H1 (cell line): ENCODE results near the gene PRSS38. TPM values are rescaled to one million over a fixed set of nuclear protein-coding genes. Genes with fewer than 3 reads are reported as not detected.

Source experiments
- CTCF ChIA-PET: fragments of 300-600 bp; sonication (Branson Sonifier 250); formaldehyde crosslinking; loops from one replicate; lab custom pipeline; 2021; ENCODE audit not compliant: partially characterized antibody; lab: Charles Lee
- POLR2A ChIA-PET: fragments of 300-600 bp; sonication (Branson Sonifier 250); formaldehyde crosslinking; loops from one replicate; lab custom pipeline; 2021; ENCODE audit warnings: inconsistent platforms; ENCODE audit not compliant: partially characterized antibody; lab: Charles Lee
- DNase-seq, 2 experiments: peaks; one replicate each; pipeline versions ENCODE4 v3.0.0 to v3.0.0-alpha.2; 2010 to 2022; ENCODE audit warnings: low spot score in 2 of 2, low read depth in 1 of 2, mixed read lengths in 1 of 2
- FAIRE-seq: peaks from 2 replicates; lab custom pipeline; 2011; peaks lifted over from hg19 to GRCh38; lab: Jason Lieb, UNC
- H2AFZ ChIP-seq: 2 replicates; pipeline ENCODE4 v1.8.1; 2012; ENCODE audit warnings: low read length, inconsistent platforms
- H2AK5ac ChIP-seq: 2 replicates; pipeline ENCODE4 v1.6.1; 2013; ENCODE audit warnings: low read depth, low read length
- H2BK120ac ChIP-seq: replicated peaks from 2 replicates; pipeline ENCODE3; 2013; ENCODE audit warnings: low read depth, low read length, inconsistent platforms
- H2BK12ac ChIP-seq: 2 replicates; pipeline ENCODE4 v1.6.1; 2013; ENCODE audit warnings: low read depth, low read length
- H2BK15ac ChIP-seq: 2 replicates; pipeline ENCODE4 v1.6.1; 2013; ENCODE audit warnings: low read length
- H2BK20ac ChIP-seq: 2 replicates; pipeline ENCODE4 v1.6.1; 2013; ENCODE audit warnings: low read length
- H2BK5ac ChIP-seq: 2 replicates; pipeline ENCODE4 v1.6.1; 2013; ENCODE audit warnings: low read depth, low read length
- H3K14ac ChIP-seq: 2 replicates; pipeline ENCODE4 v1.6.1; 2013; ENCODE audit warnings: inconsistent platforms; ENCODE audit not compliant: insufficient read length
- H3K18ac ChIP-seq: 2 replicates; pipeline ENCODE4 v1.6.1; 2013; ENCODE audit warnings: low read length; ENCODE audit errors: extremely low read depth
- H3K23ac ChIP-seq: 2 replicates; pipeline ENCODE4 v1.6.1; 2013; ENCODE audit warnings: inconsistent platforms; ENCODE audit not compliant: insufficient read length
- H3K23me2 ChIP-seq: 2 replicates; pipeline ENCODE4 v1.6.1; 2013; ENCODE audit warnings: low read depth, low read length
- H3K27ac ChIP-seq: 2 replicates; pipeline ENCODE4 v1.6.1; 2011; ENCODE audit warnings: low read depth, low read length, inconsistent platforms
- H3K27me3 ChIP-seq, 4 experiments: replicated peaks in 1 of 4; 1 replicate in 1 of 4; 2 replicates in 3 of 4; pipeline versions ENCODE4 v1.6.1 to v1.8.1; 2011 to 2013; ENCODE audit warnings: low read length in 3 of 4, mild to moderate bottlenecking in 3 of 4, inconsistent platforms in 2 of 4, mixed read lengths in 2 of 4, moderate library complexity in 1 of 4; ENCODE audit not compliant: control insufficient read depth in 3 of 4, insufficient read depth in 3 of 4; ENCODE audit errors: extremely low read depth in 1 of 4
- H3K36me3 ChIP-seq, 4 experiments: 2 replicates each; pipeline versions ENCODE4 v1.6.1 to v1.8.1; 2011 to 2013; ENCODE audit warnings: mild to moderate bottlenecking in 4 of 4, low read length in 3 of 4, moderate library complexity in 2 of 4, control low read depth in 1 of 4, inconsistent platforms in 1 of 4; ENCODE audit not compliant: insufficient read depth in 4 of 4, control insufficient read depth in 2 of 4
- H3K4ac ChIP-seq: replicated peaks from 2 replicates; pipeline ENCODE3; 2013; ENCODE audit warnings: low read length, low read depth, mixed read lengths, inconsistent platforms; ENCODE audit not compliant: insufficient read length
- H3K4me1 ChIP-seq, 4 experiments: replicated peaks in 1 of 4; 1 replicate in 1 of 4; 2 replicates in 3 of 4; pipeline versions ENCODE4 v1.6.1 to v1.8.1; 2011 to 2013; ENCODE audit warnings: low read length in 3 of 4, inconsistent platforms in 2 of 4, mixed read lengths in 1 of 4; ENCODE audit not compliant: insufficient read depth in 4 of 4, control insufficient read depth in 3 of 4
- H3K4me2 ChIP-seq, 2 experiments: 2 replicates each; pipeline versions ENCODE4 v1.6.1 to v1.8.1; 2011 to 2013; ENCODE audit warnings: low read depth in 2 of 2, low read length in 2 of 2, control low read depth in 1 of 2, inconsistent platforms in 1 of 2, mild to moderate bottlenecking in 1 of 2; ENCODE audit not compliant: insufficient read depth in 1 of 2
- H3K4me3 ChIP-seq, 4 experiments: fragments of 200-600, 300-600 bp in 1 of 4; sonication (generic), shearing (Covaris generic), sonication (Bioruptor Twin) in 1 of 4; 2 replicates each; pipeline versions ENCODE4 v1.5.1 to v1.8.1; 2011 to 2016; ENCODE audit warnings: low read length in 4 of 4, low read depth in 3 of 4, control low read depth in 2 of 4, inconsistent platforms in 2 of 4, mild to moderate bottlenecking in 2 of 4, mixed read lengths in 1 of 4, moderate library complexity in 1 of 4; ENCODE audit not compliant: insufficient read depth in 2 of 4; ENCODE audit errors: extremely low read depth in 1 of 4
- H3K56ac ChIP-seq: replicated peaks from 2 replicates; pipeline ENCODE3; 2013; ENCODE audit warnings: low read depth, mild to moderate bottlenecking, mixed read lengths, low read length, inconsistent platforms; ENCODE audit not compliant: insufficient read length
- H3K79me1 ChIP-seq: 2 replicates; pipeline ENCODE4 v1.6.1; 2013; ENCODE audit warnings: low read depth, low read length, control low read depth
- H3K79me2 ChIP-seq, 2 experiments: 2 replicates each; pipeline versions ENCODE4 v1.6.1 to v1.8.1; 2012 to 2013; ENCODE audit warnings: low read length in 2 of 2, mild to moderate bottlenecking in 2 of 2, inconsistent platforms in 1 of 2; ENCODE audit not compliant: insufficient read depth in 2 of 2, control insufficient read depth in 1 of 2
- H3K9ac ChIP-seq, 4 experiments: replicated peaks in 1 of 4; 1 replicate in 1 of 4; 2 replicates in 3 of 4; pipeline versions ENCODE4 v1.6.1 to v1.8.1; 2011 to 2013; ENCODE audit warnings: low read depth in 3 of 4, low read length in 3 of 4, control low read depth in 2 of 4, mild to moderate bottlenecking in 2 of 4, moderate library complexity in 2 of 4, inconsistent platforms in 1 of 4; ENCODE audit errors: extremely low read depth in 1 of 4
- H3K9me3 ChIP-seq, 2 experiments: 2 replicates each; pipeline versions ENCODE4 v1.6.1 to v1.8.1; 2012 to 2013; ENCODE audit warnings: mild to moderate bottlenecking in 2 of 2, moderate library complexity in 2 of 2, control low read depth in 1 of 2, inconsistent platforms in 1 of 2, low read depth in 1 of 2, low read length in 1 of 2, mixed read lengths in 1 of 2; ENCODE audit not compliant: insufficient read depth in 2 of 2
- H4K20me1 ChIP-seq, 2 experiments: replicated peaks in 1 of 2; 2 replicates each; pipeline versions ENCODE3 to v1.8.1; 2011 to 2013; ENCODE audit warnings: inconsistent platforms in 2 of 2, low read length in 2 of 2, mild to moderate bottlenecking in 1 of 2; ENCODE audit not compliant: insufficient read depth in 2 of 2, control insufficient read depth in 1 of 2
- H4K5ac ChIP-seq: 2 replicates; pipeline ENCODE4 v1.6.1; 2013; ENCODE audit warnings: low read length, low read depth, mixed read lengths, inconsistent platforms; ENCODE audit not compliant: insufficient read length
- H4K8ac ChIP-seq: 2 replicates; pipeline ENCODE4 v1.8.0; 2013; ENCODE audit warnings: mild to moderate bottlenecking, moderate library complexity, low read length, inconsistent platforms; ENCODE audit not compliant: insufficient read depth; ENCODE audit errors: extremely low read depth
- H4K91ac ChIP-seq: replicated peaks from 2 replicates; pipeline ENCODE3; 2013; ENCODE audit warnings: low read length, mixed read lengths, inconsistent platforms; ENCODE audit not compliant: insufficient read length
- FOSL1 ChIP-seq: IDR thresholded peaks from 2 replicates; pipeline ENCODE4 v1.6.1; 2011; ENCODE audit warnings: mild to moderate bottlenecking, low read depth, low read length, moderate library complexity; ENCODE audit not compliant: insufficient read depth
- JUN ChIP-seq: IDR thresholded peaks from 2 replicates; pipeline ENCODE4 v1.6.1; 2011; ENCODE audit warnings: low read depth, mild to moderate bottlenecking, improper control_type of control experiment, low read length
- TAF1 ChIP-seq: IDR thresholded peaks from 2 replicates; pipeline ENCODE4 v1.6.1; 2011; ENCODE audit warnings: mild to moderate bottlenecking, low read depth, low read length
- WGBS, 2 experiments: shearing (Covaris generic) in 1 of 2; methylation state at CpG; one replicate each; pipeline versions ENCODE4 v1.1.6 to v1.1.7; 2013 to 2015; ENCODE audit warnings: low lambda C conversion rate in 2 of 2, mixed read lengths in 2 of 2, inconsistent platforms in 1 of 2, low coverage in 1 of 2, missing lambda C conversion rate in 1 of 2; ENCODE audit not compliant: insufficient replicate concordance in 2 of 2, insufficient coverage in 1 of 2, insufficient read length in 1 of 2; ENCODE audit errors: extremely low coverage in 1 of 2, missing lambda C conversion rate in 1 of 2; 5-methylcytosine and 5-hydroxymethylcytosine counted together
- polyA plus RNA-seq, 7 experiments: library from polyadenylated mRNA; depleted of rRNA in 3 of 7; stranded (reverse) in 5 of 7; unstranded in 2 of 7; fragments of >200 nt in 5 of 7; fragments of 200-250 nt in 2 of 7; gene quantifications; 1 replicate in 5 of 7; 2 replicates in 1 of 7; 4 replicates in 1 of 7; pipeline versions ENCODE4 v1.2.1 to v1.2.3, GENCODE V29; 2011 to 2013; ENCODE audit warnings: missing spikeins in 2 of 7, mixed read lengths in 2 of 7
- total RNA-seq: library from RNA; stranded (reverse); fragmentation: NEBNext Ultra II Directional; extraction: Animal tissue kit (Norgen Biotek cat#: 25700); gene quantifications from 2 replicates; pipeline ENCODE4 v1.2.1, GENCODE V29; 2021

PRSS38 gene
- total and polyA plus RNA-seq, 2 of the 8 experiments (the other 6 are each of a cell fraction or from before 2014, with no cell fraction given), result not detected

DNA sequence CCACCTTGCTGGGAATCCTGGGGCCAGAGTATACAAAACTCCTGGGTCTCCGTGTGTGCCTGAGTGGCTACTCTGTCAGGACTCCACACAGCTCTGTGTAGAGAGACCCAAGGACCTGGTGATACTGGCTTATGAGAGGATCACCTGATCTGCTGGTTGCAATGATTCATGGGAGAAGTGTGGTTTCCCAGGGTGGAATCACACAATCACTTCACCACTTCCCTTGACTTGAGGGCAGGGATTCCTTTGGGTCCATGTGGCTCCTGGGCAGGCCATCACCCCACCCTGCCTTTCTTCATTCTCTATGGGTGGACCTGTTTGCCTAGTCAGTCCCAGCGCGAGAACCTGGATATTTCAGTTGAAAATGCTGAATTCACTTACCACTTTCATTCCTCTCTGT, 13.3 kb downstream of the PRSS38 start:
- H3K79me1 ChIP-seq, result no peaks in the 10 kb centered on the region
- no peak overlapping the region for H2BK120ac ChIP-seq
- H3K14ac ChIP-seq, result no peak overlapping the region
- POLR2A ChIA-PET, result no interaction called here
- CTCF ChIA-PET, result interaction anchor here (0.5 to 1.3 kb wide), 2 partner anchors 66 to 98 kb away, joined by 3 to 4 read pairs; no protein-coding TSS in a partner anchor
- no peak overlapping the region for H4K8ac ChIP-seq
- no peaks in the 10 kb centered on the region for H3K4me1 ChIP-seq
- no peak overlapping the region for H3K27ac ChIP-seq
- no peak overlapping the region for H3K56ac ChIP-seq
- H3K27me3 ChIP-seq, result no peaks in the 10 kb centered on the region
- no peak overlapping the region for H3K9ac ChIP-seq
- H3K4ac ChIP-seq, result no peak overlapping the region
- no peak overlapping the region for H4K91ac ChIP-seq
- peaks cover 4 to 11% of the 10 kb centered on the region in 2 experiments; a peak in 2 of 4 replicates for H3K9me3 ChIP-seq
- FAIRE-seq (no peak), DNase-seq (no peak)
- no peak overlapping the region for H2AFZ ChIP-seq
- no peak overlapping the region for H2AK5ac ChIP-seq
- H3K36me3 ChIP-seq, result no peaks in the 10 kb centered on the region
- H3K4me3 ChIP-seq, result no peak overlapping the region
- no peaks in the 10 kb centered on the region for H3K79me2 ChIP-seq
- H3K4me2 ChIP-seq, result no peak overlapping the region
- no peaks in the 10 kb centered on the region for H3K23me2 ChIP-seq
- no peak overlapping the region for H3K23ac ChIP-seq
- H4K5ac ChIP-seq, result no peak overlapping the region
- H2BK15ac ChIP-seq, result no peak overlapping the region
- H3K18ac ChIP-seq, result no peak overlapping the region
- 65% methylated on average over 3 of the region's 3 CpGs; no CpG with 5 or more reads in 1 of the 2 experiments for WGBS, 2 experiments
- no peak overlapping the region for H2BK12ac ChIP-seq
- H4K20me1 ChIP-seq, result no peaks in the 10 kb centered on the region
- H2BK5ac ChIP-seq, result no peak overlapping the region
- H2BK20ac ChIP-seq, result no peak overlapping the region
- TF ChIP-seq TAF1 (no peak), JUN (no peak), FOSL1 (no peak)
